Measurements from ENCODE around the gene TBC1D4.

DNA sequence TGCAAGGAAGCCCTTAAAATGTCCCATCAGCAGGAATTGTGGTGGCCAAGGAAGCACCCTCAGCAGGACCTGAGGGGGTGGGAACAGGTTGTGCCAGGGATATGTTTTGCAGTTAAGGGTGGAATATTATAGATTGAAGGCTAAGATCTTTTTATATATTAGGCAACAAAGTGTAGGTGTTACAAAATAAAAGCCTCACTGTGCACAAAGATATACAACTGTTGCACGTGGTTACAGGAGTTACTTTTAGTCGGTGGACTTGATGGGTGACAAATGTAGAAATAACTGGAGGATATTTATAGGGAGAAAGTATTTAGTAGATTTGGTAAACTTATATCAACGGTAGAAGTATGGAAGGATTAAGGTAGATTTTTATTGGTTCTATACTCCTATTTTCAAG lies 35.1 kb downstream of the TBC1D4 start:
- TF ChIP-seq, protein P1, sequence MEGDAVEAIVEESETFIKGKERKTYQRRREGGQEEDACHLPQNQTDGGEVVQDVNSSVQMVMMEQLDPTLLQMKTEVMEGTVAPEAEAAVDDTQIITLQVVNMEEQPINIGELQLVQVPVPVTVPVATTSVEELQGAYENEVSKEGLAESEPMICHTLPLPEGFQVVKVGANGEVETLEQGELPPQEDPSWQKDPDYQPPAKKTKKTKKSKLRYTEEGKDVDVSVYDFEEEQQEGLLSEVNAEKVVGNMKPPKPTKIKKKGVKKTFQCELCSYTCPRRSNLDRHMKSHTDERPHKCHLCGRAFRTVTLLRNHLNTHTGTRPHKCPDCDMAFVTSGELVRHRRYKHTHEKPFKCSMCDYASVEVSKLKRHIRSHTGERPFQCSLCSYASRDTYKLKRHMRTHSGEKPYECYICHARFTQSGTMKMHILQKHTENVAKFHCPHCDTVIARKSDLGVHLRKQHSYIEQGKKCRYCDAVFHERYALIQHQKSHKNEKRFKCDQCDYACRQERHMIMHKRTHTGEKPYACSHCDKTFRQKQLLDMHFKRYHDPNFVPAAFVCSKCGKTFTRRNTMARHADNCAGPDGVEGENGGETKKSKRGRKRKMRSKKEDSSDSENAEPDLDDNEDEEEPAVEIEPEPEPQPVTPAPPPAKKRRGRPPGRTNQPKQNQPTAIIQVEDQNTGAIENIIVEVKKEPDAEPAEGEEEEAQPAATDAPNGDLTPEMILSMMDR (conservative IDR thresholded peaks at IDR 0.05 in 1 of 2, IDR thresholded peaks at IDR 0.05 in 1 of 2; ENCODE audit: low read depth in 1 of 2, low read length in 2 of 2): no peak
- no peak for TF ChIP-seq EZH2 (IDR thresholded peaks at IDR 0.05; ENCODE audit: low read length, missing control alignments)

Data from fibroblast of lung (primary cell).